GM12873 (cell line): ENCODE results near the gene BTN2A1.

ENCODE experiments used
- CTCF ChIP-seq: IDR thresholded peaks from 2 replicates; pipeline ENCODE4 v1.5.1; 2012; ENCODE audit warnings: low read depth, mild to moderate bottlenecking, moderate library complexity, low read length, control low read depth; ENCODE audit not compliant: insufficient read depth; ENCODE audit errors: missing control alignments

The BTN2A1 gene

GRCh38 chr6:26494117-26494516 lies 36.4 kb downstream of the BTN2A1 start:
- no peak for TF ChIP-seq CTCF

DNA sequence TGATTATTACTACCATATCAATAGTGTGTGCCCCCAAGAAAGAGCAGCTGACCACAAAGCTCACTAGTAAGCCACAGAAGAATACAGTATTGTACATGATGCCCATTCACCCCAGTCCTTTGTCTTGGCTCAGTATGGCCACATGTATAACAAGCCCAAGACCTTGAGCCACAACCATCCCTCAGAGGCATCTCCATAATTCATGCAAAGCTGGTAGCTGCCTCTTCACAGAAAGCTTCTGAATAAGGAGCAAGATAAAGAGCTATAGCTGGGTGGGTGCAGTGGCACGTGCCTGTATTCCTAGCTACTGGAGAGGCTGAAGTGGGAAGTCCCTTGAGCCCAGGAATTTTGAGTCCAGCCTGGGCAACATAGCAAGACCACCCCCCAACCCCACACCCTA lies 37.5 kb downstream of the BTN2A1 start:
- TF ChIP-seq CTCF: no peak

GRCh38 chr6:26497610-26498009 lies 39.9 kb downstream of the BTN2A1 start:
- no peak for TF ChIP-seq CTCF

- TF ChIP-seq CTCF: no peak
These were observed 42.3 kb downstream of the BTN2A1 start, which contains the start of gene BTN1A1 for GRCh38 chr6:26500102-26500501. BTN1A1 (plus strand) TSS chr6:26500303; CDS start chr6:26501287, 984 bp downstream.

- TF ChIP-seq CTCF: no peak
These were observed 43.8 kb downstream of the BTN2A1 start for GRCh38 chr6:26501482-26501986.

GRCh38 chr6:26502165-26502564 lies 44.4 kb downstream of the BTN2A1 start:
- no peak for TF ChIP-seq CTCF

- TF ChIP-seq CTCF: no peak
These were observed 44.9 kb downstream of the BTN2A1 start for GRCh38 chr6:26502626-26503025.
